Jurkat, Clone E6-1 (cell line): ENCODE data around the gene PRIMPOL.
"Not testable (repeated sequence)": the region's sequence is repeated elsewhere in the genome, so short reads cannot be mapped to it uniquely, and the experiment has no call there.

Experiments
- DNase-seq: peaks from one replicate; pipeline ENCODE4 v3.0.0-alpha.2; 2011; ENCODE audit warnings: low read depth, low spot score
- H3K4me3 ChIP-seq: 2 replicates; pipeline ENCODE4 v1.5.1; 2011; ENCODE audit warnings: mild to moderate bottlenecking, low read length, control low read depth, moderate library complexity

PRIMPOL gene

DNA sequence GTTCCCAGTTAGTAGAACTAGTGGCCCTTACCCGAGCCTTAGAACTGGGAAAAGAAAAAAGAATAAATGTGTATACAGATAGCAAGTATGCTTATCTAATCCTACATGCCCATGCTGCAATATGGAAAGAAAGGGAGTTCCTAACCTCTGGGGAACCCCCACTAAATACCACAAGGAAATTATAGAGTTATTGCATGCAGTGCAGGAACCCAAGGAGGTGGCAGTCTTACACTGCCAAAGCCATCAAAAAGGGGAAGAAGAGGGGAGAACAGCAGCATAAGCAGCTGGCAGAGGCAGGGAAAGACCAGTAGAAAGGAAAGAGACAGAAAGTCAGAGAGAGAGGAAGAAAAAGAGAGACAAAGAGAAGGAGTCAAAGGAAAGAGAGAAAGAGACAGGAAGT, 90.0 kb downstream of the PRIMPOL start:
- not testable (repeated sequence) for H3K4me3 ChIP-seq, DNase-seq

DNA sequence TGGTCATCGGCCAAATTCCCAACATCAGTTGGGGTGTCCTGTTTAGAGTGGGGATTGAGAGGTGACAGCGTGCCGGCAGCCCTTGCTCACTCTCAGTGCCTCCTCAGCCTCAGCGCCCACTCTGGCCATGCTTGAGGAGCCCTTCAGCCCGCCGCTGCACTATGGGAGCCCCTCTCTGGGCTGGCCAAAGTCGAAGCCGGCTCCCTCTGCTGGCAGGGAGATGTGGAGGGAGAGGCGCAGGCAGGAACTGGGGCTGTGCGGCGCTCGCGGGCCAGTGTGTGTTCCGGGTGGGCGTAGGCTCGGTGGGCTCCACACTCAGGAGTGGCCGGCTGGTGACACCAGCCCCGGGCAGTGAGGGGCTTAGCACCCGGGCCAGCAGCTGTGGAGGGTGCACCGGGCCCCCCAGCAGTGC, 91.4 kb downstream of the PRIMPOL start:
- no peak for DNase-seq
- no peak overlapping the region for H3K4me3 ChIP-seq

DNA sequence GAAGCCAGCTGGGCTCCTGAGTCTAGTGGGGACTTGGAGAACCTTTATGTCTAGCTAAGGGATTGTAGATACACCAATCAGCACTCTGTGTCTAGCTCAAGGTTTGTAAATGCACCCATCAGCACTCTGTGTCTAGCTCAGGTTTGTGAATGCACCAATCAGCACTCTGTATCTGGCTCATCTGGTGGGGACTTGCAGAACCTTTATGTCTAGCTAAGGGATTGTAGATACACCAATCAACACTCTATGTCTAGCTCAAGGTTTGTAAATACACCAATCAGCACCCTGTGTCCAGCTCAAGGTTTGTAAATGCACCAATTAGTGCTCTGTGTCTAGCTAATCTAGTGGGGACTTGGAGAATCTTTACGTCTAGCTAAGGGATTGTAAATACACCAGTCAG, 92.1 kb downstream of the PRIMPOL start:
- not testable (repeated sequence) for DNase-seq, H3K4me3 ChIP-seq

DNA sequence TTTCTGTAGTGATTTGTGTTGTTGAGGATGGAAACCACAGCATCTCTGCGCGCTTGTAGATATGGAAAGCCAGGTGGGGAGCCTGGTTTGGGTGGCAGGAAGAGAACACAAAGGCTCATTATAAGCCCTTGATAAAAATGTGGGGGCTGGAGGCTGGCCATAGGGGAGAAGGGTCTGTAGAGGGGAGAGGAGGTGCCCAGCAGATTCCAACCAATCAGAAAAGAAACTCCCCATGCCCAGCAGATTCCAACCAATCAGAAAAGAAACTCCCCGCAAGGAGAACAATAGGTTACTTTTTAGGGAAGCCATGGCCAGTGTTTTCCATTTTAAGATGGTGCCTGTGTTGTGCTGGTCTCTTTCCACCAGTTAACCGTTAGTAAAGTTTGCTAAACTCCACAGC, 94.1 kb downstream of the PRIMPOL start:
- H3K4me3 ChIP-seq, result no peak overlapping the region
- DNase-seq, result no peak

DNA sequence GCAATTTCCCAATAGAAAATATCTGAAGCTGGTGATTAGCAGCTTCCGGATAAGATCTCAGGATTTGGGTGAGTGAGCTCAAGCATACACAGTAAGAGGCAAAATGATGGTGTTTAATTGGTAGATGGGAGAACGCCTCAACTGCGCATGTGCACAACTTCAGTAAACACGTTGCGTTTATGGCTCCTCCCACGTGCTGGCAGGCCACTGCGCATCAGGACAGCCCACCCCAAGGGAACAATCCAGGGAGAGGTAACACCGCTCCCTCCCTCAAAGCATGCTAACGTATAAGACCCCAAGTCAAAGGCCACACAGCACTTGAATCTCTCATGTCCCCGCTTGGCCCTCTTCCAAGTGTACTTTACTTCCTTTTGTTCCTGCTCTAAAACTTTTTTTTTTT, 94.7 kb downstream of the PRIMPOL start:
- DNase-seq, result no peak
- no peak overlapping the region for H3K4me3 ChIP-seq
